DMS79 treated with DMSO at 0.1 percent for 48 hours (cell line): ENCODE results near the gene PXMP2.

ENCODE experiments used
- DNase-seq: peaks from one replicate; lab custom pipeline; 2025; lab: John Stamatoyannopoulos, UW

The PXMP2 gene

GRCh38 chr12:132687211-132688164, at the start of gene PXMP2, which contains the start of gene POLE:
Gene PXMP2, plus strand, starts transcription at chr12:132687587. Its CDS starts 84 bp downstream, at chr12:132687671.
Gene POLE, minus strand, starts transcription at chr12:132687342. Its CDS starts 27 bp downstream, at chr12:132687315.
- DNase-seq = peak; percentile 93

GRCh38 chr12:132637811-132638210, 49.6 kb upstream of the PXMP2 start:
- no peak for DNase-seq

GRCh38 chr12:132638541-132639408, 48.6 kb upstream of the PXMP2 start:
- DNase-seq = peak; percentile 22

GRCh38 chr12:132639956-132640520, 47.3 kb upstream of the PXMP2 start:
- no peak for DNase-seq

GRCh38 chr12:132640936-132641335, 46.5 kb upstream of the PXMP2 start:
- DNase-seq = no peak

GRCh38 chr12:132641811-132642650, 45.4 kb upstream of the PXMP2 start:
- no peak for DNase-seq

- no peak for DNase-seq
Measured at GRCh38 chr12:132642846-132643835, 44.2 kb upstream of the PXMP2 start.

- no peak for DNase-seq
Measured at GRCh38 chr12:132646850-132647249, 40.5 kb upstream of the PXMP2 start.

- no peak for DNase-seq
Measured at GRCh38 chr12:132647858-132648257, 39.5 kb upstream of the PXMP2 start.

- DNase-seq = no peak
Measured at GRCh38 chr12:132648616-132649225, 38.7 kb upstream of the PXMP2 start.

GRCh38 chr12:132649226-132649945, 38.0 kb upstream of the PXMP2 start:
- DNase-seq = no peak

GRCh38 chr12:132651444-132652100, 35.8 kb upstream of the PXMP2 start:
- DNase-seq = peak; percentile 97

GRCh38 chr12:132653567-132654290, 33.7 kb upstream of the PXMP2 start:
- no peak for DNase-seq

GRCh38 chr12:132657004-132657727, 30.2 kb upstream of the PXMP2 start:
- DNase-seq = no peak

GRCh38 chr12:132658149-132658894, 29.1 kb upstream of the PXMP2 start:
- DNase-seq = no peak

GRCh38 chr12:132659146-132659545, 28.2 kb upstream of the PXMP2 start:
- no peak for DNase-seq
